ENCODE results near the gene TAB2. TPM values are rescaled to one million over a fixed set of nuclear protein-coding genes. Genes with fewer than 3 reads are reported as not detected.

Gene TAB2
- total RNA-seq, 4 donors from 2014 or later = 80.2 to 98.8 (median 91.2) TPM

DNA sequence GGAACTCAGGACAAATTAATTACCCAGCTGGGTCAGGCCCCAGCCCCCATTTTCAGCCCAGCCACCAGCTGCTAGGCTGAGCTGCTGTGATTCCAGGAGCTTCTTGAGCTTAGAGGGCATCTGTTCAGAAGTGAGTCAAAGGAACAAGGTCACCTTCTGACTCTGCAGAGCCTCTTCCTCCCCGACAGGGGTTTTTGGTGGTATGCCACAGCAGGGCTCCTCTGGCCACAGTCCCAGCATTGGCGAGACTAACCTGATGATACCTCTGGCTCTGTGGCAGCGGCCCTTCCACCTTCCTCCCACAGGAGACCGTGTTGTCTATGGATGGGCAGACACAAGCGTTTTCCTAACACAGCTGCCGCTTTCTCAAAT lies 127.6 kb downstream of the TAB2 start:
- Histone ChIP-seq H3K27ac (replicated peaks in 1 of 4) (no peak overlapping the region), H3K27me3 (peaks cover 0 to 19% (median 0%) of the 10 kb centered on the region in 4 donors), H3K4me1 (peaks cover under 1 to 8% (median 4%) of the 10 kb centered on the region in 4 donors), H3K4me3 (no peak overlapping the region), H3K9me3 (no peaks in the 10 kb centered on the region), H3K36me3 (no peaks in the 10 kb centered on the region)
- TF ChIP-seq POLR2A (IDR thresholded peaks at IDR 0.05; ENCODE audit: low read depth) (no peak), POLR2AphosphoS5 (IDR thresholded peaks at IDR 0.05) (no peak), EP300 (IDR thresholded peaks at IDR 0.05) (no peak)
- TF ChIP-seq, protein P1, sequence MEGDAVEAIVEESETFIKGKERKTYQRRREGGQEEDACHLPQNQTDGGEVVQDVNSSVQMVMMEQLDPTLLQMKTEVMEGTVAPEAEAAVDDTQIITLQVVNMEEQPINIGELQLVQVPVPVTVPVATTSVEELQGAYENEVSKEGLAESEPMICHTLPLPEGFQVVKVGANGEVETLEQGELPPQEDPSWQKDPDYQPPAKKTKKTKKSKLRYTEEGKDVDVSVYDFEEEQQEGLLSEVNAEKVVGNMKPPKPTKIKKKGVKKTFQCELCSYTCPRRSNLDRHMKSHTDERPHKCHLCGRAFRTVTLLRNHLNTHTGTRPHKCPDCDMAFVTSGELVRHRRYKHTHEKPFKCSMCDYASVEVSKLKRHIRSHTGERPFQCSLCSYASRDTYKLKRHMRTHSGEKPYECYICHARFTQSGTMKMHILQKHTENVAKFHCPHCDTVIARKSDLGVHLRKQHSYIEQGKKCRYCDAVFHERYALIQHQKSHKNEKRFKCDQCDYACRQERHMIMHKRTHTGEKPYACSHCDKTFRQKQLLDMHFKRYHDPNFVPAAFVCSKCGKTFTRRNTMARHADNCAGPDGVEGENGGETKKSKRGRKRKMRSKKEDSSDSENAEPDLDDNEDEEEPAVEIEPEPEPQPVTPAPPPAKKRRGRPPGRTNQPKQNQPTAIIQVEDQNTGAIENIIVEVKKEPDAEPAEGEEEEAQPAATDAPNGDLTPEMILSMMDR (IDR thresholded peaks at IDR 0.05) = no peak
- 90% methylated on average over 6 of the region's 6 CpGs for WGBS
- no peak for DNase-seq (ENCODE audit: extremely low spot score)
- intact Hi-C loops (cut with DNase I) = no loop called here

DNA sequence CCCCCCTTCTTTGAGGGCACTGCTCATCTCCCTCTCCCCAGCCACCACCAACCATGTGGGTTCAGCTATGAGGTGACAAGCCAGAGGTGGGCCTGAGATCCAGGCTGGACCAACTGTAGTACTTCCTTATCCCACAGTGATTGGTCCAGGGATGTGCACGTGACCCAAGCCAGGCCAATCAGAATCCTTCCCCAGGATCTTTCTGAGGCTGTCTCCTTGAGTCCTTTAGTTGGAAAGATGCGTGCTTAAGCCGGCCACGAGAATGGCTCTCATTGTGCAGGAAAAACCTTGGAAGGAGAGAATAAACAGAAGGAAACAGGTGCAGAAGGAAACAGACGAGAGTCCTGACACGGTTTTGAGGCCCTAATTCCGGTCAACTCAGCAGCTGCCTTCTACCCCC lies 128.1 kb downstream of the TAB2 start:
- WGBS = 94% methylated on average over 7 of the region's 7 CpGs
- intact Hi-C loops (cut with DNase I) = no loop called here

DNA sequence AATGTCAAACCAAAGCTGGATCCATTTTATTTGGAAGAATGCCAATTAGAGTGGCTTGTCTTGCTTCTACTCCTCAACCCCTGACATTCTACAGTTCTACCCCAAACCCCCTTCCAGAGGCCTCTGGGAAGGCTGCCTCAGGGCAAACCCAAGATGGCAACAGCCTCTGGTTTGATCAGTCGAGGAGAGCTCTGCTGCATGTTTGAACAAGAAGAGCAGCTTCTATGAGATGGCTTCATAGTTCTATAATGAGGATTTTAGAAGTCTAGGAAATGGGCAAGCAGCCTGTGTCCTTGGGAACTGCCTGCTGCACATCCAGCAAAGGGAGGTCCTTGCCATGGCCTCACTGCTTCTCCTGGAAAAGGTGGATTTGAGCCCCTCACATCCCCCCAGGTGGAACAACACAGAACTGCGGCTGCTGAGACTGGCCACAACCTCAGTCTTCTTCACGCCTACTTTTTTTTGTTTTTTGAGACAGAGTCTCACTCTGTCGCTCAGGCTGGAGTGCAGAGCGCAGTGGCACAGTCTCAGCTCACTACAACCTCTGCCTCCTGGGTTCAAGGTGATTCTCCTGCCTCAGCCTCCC lies 129.4 kb downstream of the TAB2 start:
- no peak for DNase-seq (ENCODE audit: extremely low spot score)
- 98% methylated on average over 5 of the region's 5 CpGs for WGBS
- no peaks in the 10 kb centered on the region for H3K9me3 ChIP-seq
- H3K4me3 ChIP-seq = no peak overlapping the region
- intact Hi-C loops (cut with DNase I) = no loop called here
- H3K27ac ChIP-seq (replicated peaks in 1 of 4) = no peak overlapping the region
- TF ChIP-seq, protein P1 (IDR thresholded peaks at IDR 0.05) = no peak
- TF ChIP-seq POLR2AphosphoS5 (IDR thresholded peaks at IDR 0.05) (no peak), EP300 (IDR thresholded peaks at IDR 0.05) (no peak), POLR2A (IDR thresholded peaks at IDR 0.05; ENCODE audit: low read depth) (no peak)
- H3K4me1 ChIP-seq = peaks cover 5 to 20% (median 18%) of the 10 kb centered on the region in 4 donors
- H3K27me3 ChIP-seq = peaks cover 0 to 31% (median 3%) of the 10 kb centered on the region in 4 donors
- H3K36me3 ChIP-seq = no peaks in the 10 kb centered on the region

More for the DNA sequence above, 128.1 kb downstream of the TAB2 start:
- DNase-seq (ENCODE audit: extremely low spot score) = no peak
- H3K4me1 ChIP-seq = peaks cover 5 to 12% (median 9%) of the 10 kb centered on the region in 4 donors
- H3K9me3 ChIP-seq = no peaks in the 10 kb centered on the region
- TF ChIP-seq POLR2A (IDR thresholded peaks at IDR 0.05; ENCODE audit: low read depth) = no peak
- no peak for TF ChIP-seq POLR2AphosphoS5 (IDR thresholded peaks at IDR 0.05)
- TF ChIP-seq, protein P1 (IDR thresholded peaks at IDR 0.05) = no peak
- TF ChIP-seq EP300 (IDR thresholded peaks at IDR 0.05) = no peak
- H3K27ac ChIP-seq (replicated peaks in 1 of 4) = no peak overlapping the region
- no peaks in the 10 kb centered on the region for H3K36me3 ChIP-seq
- H3K27me3 ChIP-seq = peaks cover 0 to 20% (median under 1%) of the 10 kb centered on the region in 4 donors
- no peak overlapping the region for H3K4me3 ChIP-seq

DNA sequence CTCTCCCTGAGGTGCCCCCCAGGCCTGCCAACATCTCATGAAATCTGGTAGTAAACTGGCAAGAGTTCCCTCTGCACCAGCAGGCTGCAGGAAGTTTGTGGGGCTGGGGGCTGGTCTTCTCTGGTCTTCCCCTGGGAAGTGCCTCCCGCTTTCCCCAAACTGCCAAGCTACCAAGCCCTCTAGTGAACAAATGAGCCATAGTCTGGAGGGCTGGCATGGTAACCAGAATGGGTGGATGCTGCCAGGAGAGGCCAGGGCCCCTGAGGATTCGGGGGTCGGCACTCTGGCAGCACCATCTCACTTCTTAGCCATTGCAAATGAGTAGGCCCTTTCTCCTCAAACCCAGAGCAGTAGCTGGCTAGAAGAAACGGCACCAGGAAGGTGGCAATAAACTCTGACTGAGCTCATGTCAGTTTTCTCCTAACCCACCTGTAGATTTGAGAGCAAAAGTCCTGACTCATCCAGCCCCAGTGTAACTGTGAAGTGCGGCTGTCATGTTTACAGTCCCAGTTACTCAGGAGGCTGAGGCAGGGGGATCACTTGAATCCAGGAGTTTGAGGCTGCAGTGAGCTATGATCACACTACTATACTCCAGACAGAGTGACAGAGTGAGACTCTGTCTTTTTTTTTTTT lies 131.4 kb downstream of the TAB2 start:
- no peaks in the 10 kb centered on the region for H3K9me3 ChIP-seq
- peaks cover 20 to 38% (median 34%) of the 10 kb centered on the region in 4 donors for H3K4me1 ChIP-seq
- intact Hi-C loops (cut with DNase I) = no loop called here
- WGBS = 87% methylated on average over 2 of the region's 5 CpGs
- no peak overlapping the region for H3K27ac ChIP-seq (replicated peaks in 1 of 4)
- H3K27me3 ChIP-seq = peaks cover 0 to 31% (median 3%) of the 10 kb centered on the region in 4 donors
- no peak for DNase-seq (ENCODE audit: extremely low spot score)
- TF ChIP-seq POLR2A (IDR thresholded peaks at IDR 0.05; ENCODE audit: low read depth) (no peak), EP300 (IDR thresholded peaks at IDR 0.05) (no peak), POLR2AphosphoS5 (IDR thresholded peaks at IDR 0.05) (no peak)
- TF ChIP-seq, protein P1 (IDR thresholded peaks at IDR 0.05) = no peak
- H3K4me3 ChIP-seq = no peak overlapping the region
- no peaks in the 10 kb centered on the region for H3K36me3 ChIP-seq

Data from esophagus muscularis mucosa (tissue), 4 donors.